DMS 273 treated with DMSO at 0.1 percent for 48 hours (cell line): Measurements from ENCODE around the gene ANKLE1.
"Not testable (repeated sequence)": the region's sequence is repeated elsewhere in the genome, so short reads cannot be mapped to it uniquely, and the experiment has no call there.

Experiments used
- DNase-seq: peaks from one replicate; lab custom pipeline; 2025; lab: John Stamatoyannopoulos, UW

The ANKLE1 gene

GRCh38 chr19:17248011-17248776 is 33.5 kb upstream of the ANKLE1 start:
- DNase-seq: no peak

- DNase-seq: no peak
Observed at GRCh38 chr19:17249887-17250548, 31.7 kb upstream of the ANKLE1 start.

- DNase-seq: no peak
Observed at GRCh38 chr19:17254636-17255035, 27.1 kb upstream of the ANKLE1 start.

GRCh38 chr19:17255150-17255621 is 26.5 kb upstream of the ANKLE1 start:
- DNase-seq: no peak

- DNase-seq: no peak
Observed at GRCh38 chr19:17256130-17256529, 25.6 kb upstream of the ANKLE1 start.

- DNase-seq: no peak
Observed at GRCh38 chr19:17259118-17259780, 22.5 kb upstream of the ANKLE1 start.

GRCh38 chr19:17259934-17260333 is 21.8 kb upstream of the ANKLE1 start:
- no peak for DNase-seq

- peak; percentile 66 for DNase-seq
Observed at GRCh38 chr19:17260842-17261325, 20.8 kb upstream of the ANKLE1 start.

GRCh38 chr19:17262557-17262956 is 19.1 kb upstream of the ANKLE1 start:
- no peak for DNase-seq

GRCh38 chr19:17263712-17264640 is 17.7 kb upstream of the ANKLE1 start:
- no peak for DNase-seq

- no peak for DNase-seq
Observed at GRCh38 chr19:17264641-17264979, 17.1 kb upstream of the ANKLE1 start, which contains the start of gene USHBP1. USHBP1 (minus strand) TSS chr19:17264745; CDS start chr19:17264299, 446 bp downstream.

- no peak for DNase-seq
Observed at GRCh38 chr19:17266026-17266425, 15.7 kb upstream of the ANKLE1 start.

- DNase-seq: no peak
Observed at GRCh38 chr19:17266589-17266974, 15.1 kb upstream of the ANKLE1 start.

GRCh38 chr19:17266975-17267788 is 14.5 kb upstream of the ANKLE1 start, which contains the start of gene BABAM1:
BABAM1 (plus strand) TSS chr19:17267443; CDS start chr19:17268807, 1,364 bp downstream.
- peak; percentile 99 for DNase-seq

- no peak for DNase-seq
Observed at GRCh38 chr19:17268754-17269153, 12.9 kb upstream of the ANKLE1 start.

GRCh38 chr19:17274892-17275291 is 6.8 kb upstream of the ANKLE1 start:
- DNase-seq: not testable (repeated sequence)

GRCh38 chr19:17275441-17276175 is 6.1 kb upstream of the ANKLE1 start:
- DNase-seq: no peak

- no peak for DNase-seq
Observed at GRCh38 chr19:17279436-17279835, 2.3 kb upstream of the ANKLE1 start.

- peak; percentile 72 for DNase-seq
Observed at GRCh38 chr19:17282488-17283125, 906 bp downstream of the ANKLE1 start.
